22Rv1 (cell line): ENCODE measurements around the gene ZNF385C.
"Not testable (repeated sequence)": the region's sequence is repeated elsewhere in the genome, so short reads cannot be mapped to it uniquely, and the experiment has no call there.

Experiments
- ZFX ChIP-seq: fragments of 450-650 bp; IDR thresholded peaks from 2 replicates; pipeline ENCODE4 v1.6.1; 2017; ENCODE audit warnings: antibody characterized with exemption, borderline replicate concordance
- TF ChIP-seq, protein P1 (sequence below): fragments of 450-650 bp; IDR thresholded peaks from 2 replicates; pipeline ENCODE4 v1.5.1; 2017; ENCODE audit warnings: mild to moderate bottlenecking

DNA sequence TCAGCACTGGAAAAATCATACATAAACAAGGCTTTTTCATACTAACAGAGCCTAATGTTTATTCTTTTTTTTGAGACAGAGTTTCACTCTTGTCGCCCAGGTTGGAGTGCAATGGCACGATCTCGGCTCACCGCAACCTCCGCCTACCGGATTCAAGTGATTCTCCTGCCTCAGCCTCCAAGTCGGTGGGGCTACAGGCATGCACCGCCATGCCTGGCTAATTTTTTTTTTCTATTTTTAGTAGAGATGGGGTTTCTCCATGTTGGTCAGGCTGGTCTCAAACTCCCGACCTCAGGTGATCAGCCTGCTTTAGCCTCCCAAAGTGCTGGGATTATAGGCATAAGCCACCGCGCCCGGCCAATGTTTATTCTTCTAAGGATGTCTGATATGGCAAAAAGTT lies 84.5 kb downstream of the ZNF385C start:
- TF ChIP-seq, protein P1, sequence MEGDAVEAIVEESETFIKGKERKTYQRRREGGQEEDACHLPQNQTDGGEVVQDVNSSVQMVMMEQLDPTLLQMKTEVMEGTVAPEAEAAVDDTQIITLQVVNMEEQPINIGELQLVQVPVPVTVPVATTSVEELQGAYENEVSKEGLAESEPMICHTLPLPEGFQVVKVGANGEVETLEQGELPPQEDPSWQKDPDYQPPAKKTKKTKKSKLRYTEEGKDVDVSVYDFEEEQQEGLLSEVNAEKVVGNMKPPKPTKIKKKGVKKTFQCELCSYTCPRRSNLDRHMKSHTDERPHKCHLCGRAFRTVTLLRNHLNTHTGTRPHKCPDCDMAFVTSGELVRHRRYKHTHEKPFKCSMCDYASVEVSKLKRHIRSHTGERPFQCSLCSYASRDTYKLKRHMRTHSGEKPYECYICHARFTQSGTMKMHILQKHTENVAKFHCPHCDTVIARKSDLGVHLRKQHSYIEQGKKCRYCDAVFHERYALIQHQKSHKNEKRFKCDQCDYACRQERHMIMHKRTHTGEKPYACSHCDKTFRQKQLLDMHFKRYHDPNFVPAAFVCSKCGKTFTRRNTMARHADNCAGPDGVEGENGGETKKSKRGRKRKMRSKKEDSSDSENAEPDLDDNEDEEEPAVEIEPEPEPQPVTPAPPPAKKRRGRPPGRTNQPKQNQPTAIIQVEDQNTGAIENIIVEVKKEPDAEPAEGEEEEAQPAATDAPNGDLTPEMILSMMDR, result not testable (repeated sequence)
- not testable (repeated sequence) for TF ChIP-seq ZFX
